PC-3 (cell line): ENCODE measurements around the gene ASPN. TPM values are rescaled to one million over a fixed set of nuclear protein-coding genes. Genes with fewer than 3 reads are reported as not detected.

ENCODE experiments used
- ATAC-seq: fragments of 200-7000 bp; cut with Tn5 transposase; 2 replicates; pipeline ENCODE4 v1.9.1; 2020; ENCODE audit warnings: mild to moderate bottlenecking, moderate library complexity
- BruUV-seq: library from RNA; stranded (reverse); fragments of 400-500 nt; replicated peaks from 2 replicates; lab custom pipeline; 2021; lab: Mats Ljungman, UMichigan
- CTCF ChIA-PET: fragments of 300-600 bp; sonication (Branson Sonifier 250); formaldehyde crosslinking; loops from one replicate; lab custom pipeline; 2022; ENCODE audit warnings: antibody characterized with exemption; lab: Charles Lee
- POLR2A ChIA-PET: fragments of 300-600 bp; sonication (Branson Sonifier 250); formaldehyde crosslinking; loops from one replicate; lab custom pipeline; 2022; ENCODE audit warnings: antibody characterized with exemption; ENCODE audit not compliant: unreplicated experiment; lab: Charles Lee
- DNase-seq: peaks from one replicate; pipeline ENCODE4 v3.0.0-alpha.2; 2015
- H2AFZ ChIP-seq: fragments of 300-600 bp; sonication (generic); 2 replicates; pipeline ENCODE4 v1.6.0; 2016; ENCODE audit warnings: antibody characterized with exemption, low read length
- H3F3A ChIP-seq: fragments of 300-600 bp; sonication (generic); one replicate; pipeline ENCODE4 v1.6.0; 2017; ENCODE audit warnings: antibody characterized with exemption, low read length, control low read depth, mild to moderate bottlenecking; ENCODE audit not compliant: unreplicated experiment
- H3K27ac ChIP-seq: fragments of 300-600 bp; sonication (generic); 2 replicates; pipeline ENCODE4 v1.5.1; 2016; ENCODE audit warnings: mild to moderate bottlenecking, low read length
- H3K27me3 ChIP-seq: fragments of 300-600 bp; sonication (generic); 2 replicates; pipeline ENCODE4 v1.6.1; 2016; ENCODE audit warnings: low read length, mixed read lengths
- H3K36me3 ChIP-seq: fragments of 300-600 bp; sonication (generic); 2 replicates; pipeline ENCODE4 v1.6.1; 2016; ENCODE audit warnings: low read depth, mixed run types, low read length, mixed read lengths
- H3K4me1 ChIP-seq: fragments of 300-600 bp; sonication (generic); 2 replicates; pipeline ENCODE4 v1.5.1; 2016; ENCODE audit warnings: low read length; ENCODE audit not compliant: insufficient read depth
- H3K4me2 ChIP-seq: fragments of 300-600 bp; sonication (generic); 2 replicates; pipeline ENCODE4 v1.6.0; 2016; ENCODE audit warnings: low read length
- H3K4me3 ChIP-seq: fragments of 300-600 bp; sonication (generic); 2 replicates; pipeline ENCODE4 v1.5.1; 2016; ENCODE audit warnings: mild to moderate bottlenecking, low read length, mixed read lengths
- H3K79me2 ChIP-seq: fragments of 300-600 bp; sonication (generic); 2 replicates; pipeline ENCODE4 v1.6.1; 2017; ENCODE audit warnings: low read length, mixed read lengths
- H3K9ac ChIP-seq: fragments of 300-600 bp; sonication (generic); 2 replicates; pipeline ENCODE4 v1.6.0; 2016; ENCODE audit warnings: mild to moderate bottlenecking, low read length
- H3K9me2 ChIP-seq: fragments of 300-600 bp; sonication (generic); replicated peaks from 2 replicates; pipeline ENCODE4 v1.6.1; 2016; ENCODE audit warnings: mixed run types, low read length, mixed read lengths
- H3K9me3 ChIP-seq: fragments of 300-600 bp; sonication (generic); 2 replicates; pipeline ENCODE4 v1.6.1; 2016; ENCODE audit warnings: low read length, mixed read lengths
- H4K20me1 ChIP-seq: fragments of 300-600 bp; sonication (generic); 2 replicates; pipeline ENCODE4 v1.6.1; 2016; ENCODE audit warnings: low read length, mixed read lengths
- CTCF ChIP-seq: fragments of 300-600 bp; sonication (generic); conservative IDR thresholded peaks from 2 replicates; pipeline ENCODE4 v1.5.1; 2017; ENCODE audit warnings: antibody characterized with exemption, low read depth, mild to moderate bottlenecking, low read length
- EZH2 ChIP-seq: fragments of 300-600 bp; sonication (generic); IDR thresholded peaks from one replicate; pipeline ENCODE4 v1.6.1; 2017; ENCODE audit warnings: antibody characterized with exemption, mild to moderate bottlenecking, low read length; ENCODE audit not compliant: unreplicated experiment
- EZH2phosphoT487 ChIP-seq: fragments of 300-600 bp; sonication (generic); IDR thresholded peaks from 2 replicates; pipeline ENCODE4 v1.6.1; 2018; ENCODE audit warnings: mild to moderate bottlenecking, antibody characterized with exemption, low read length, borderline replicate concordance
- intact Hi-C: fragments of 100-400 bp; cut with micrococcal nuclease; formaldehyde crosslinking; loops from 2 replicates; pipeline ENCODE4 v1.9.0; 2023
- total RNA-seq: library from RNA; depleted of rRNA; stranded (reverse); fragments of >200 nt; gene quantifications from 2 replicates; pipeline ENCODE4 v1.2.3, GENCODE V29; 2014

The ASPN gene
- total RNA-seq, 1 experiment from 2014 or later: not detected

GRCh38 chr9:92468206-92468605, 14.1 kb downstream of the ASPN start:
- Histone ChIP-seq H3K4me1 (no peaks in the 10 kb centered on the region), H4K20me1 (no peaks in the 10 kb centered on the region), H3K9me3 (no peaks in the 10 kb centered on the region), H3F3A (no peaks in the 10 kb centered on the region), H3K36me3 (no peaks in the 10 kb centered on the region), H3K27me3 (no peaks in the 10 kb centered on the region), H3K4me2 (no peak overlapping the region), H3K79me2 (no peaks in the 10 kb centered on the region), H3K27ac (no peak overlapping the region), H3K4me3 (no peak overlapping the region), H3K9me2 (no peaks in the 10 kb centered on the region), H3K9ac (no peak overlapping the region), H2AFZ (no peak overlapping the region)
- DNase-seq: no peak
- intact Hi-C loops: no loop called here
- no peak for TF ChIP-seq CTCF
- no peak for TF ChIP-seq EZH2phosphoT487
- TF ChIP-seq EZH2: no peak
- POLR2A ChIA-PET: no interaction called here
- no TSS peak for BruUV-seq
- CTCF ChIA-PET: no interaction called here
- no peak for ATAC-seq

DNA sequence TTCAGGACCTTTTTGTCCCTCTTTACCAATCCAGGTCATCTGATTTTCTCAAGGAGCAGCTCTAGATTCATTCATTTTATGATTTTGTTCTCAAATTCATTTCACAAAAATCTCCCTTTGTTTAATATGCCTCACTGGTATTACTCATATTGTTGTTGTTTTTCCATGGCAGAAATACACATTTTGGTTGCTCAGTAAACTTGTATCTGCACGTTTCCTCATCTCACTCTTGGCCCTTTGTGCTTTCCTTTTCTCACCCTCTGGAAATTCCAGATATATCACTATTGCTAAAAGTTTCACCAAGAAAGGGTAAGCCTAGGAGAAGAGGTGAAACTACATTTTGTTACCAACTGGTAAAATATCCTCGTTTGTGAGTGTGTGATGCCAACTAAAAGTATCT, 14.8 kb downstream of the ASPN start:
- ATAC-seq (no peak), DNase-seq (no peak)
- H3K4me3 ChIP-seq: no peak overlapping the region
- no peak overlapping the region for H2AFZ ChIP-seq
- no peaks in the 10 kb centered on the region for H3K9me3 ChIP-seq
- H3K79me2 ChIP-seq: no peaks in the 10 kb centered on the region
- TF ChIP-seq EZH2: no peak
- no peak for TF ChIP-seq CTCF
- no peak for TF ChIP-seq EZH2phosphoT487
- ChIA-PET CTCF (no interaction called here), POLR2A (no interaction called here)
- H4K20me1 ChIP-seq: no peaks in the 10 kb centered on the region
- H3K36me3 ChIP-seq: no peaks in the 10 kb centered on the region
- intact Hi-C loops: no loop called here
- no TSS peak for BruUV-seq
- H3F3A ChIP-seq: no peaks in the 10 kb centered on the region
- no peaks in the 10 kb centered on the region for H3K4me1 ChIP-seq
- H3K4me2 ChIP-seq: no peak overlapping the region
- no peak overlapping the region for H3K27ac ChIP-seq
- no peaks in the 10 kb centered on the region for H3K27me3 ChIP-seq
- H3K9me2 ChIP-seq: no peaks in the 10 kb centered on the region
- H3K9ac ChIP-seq: no peak overlapping the region

DNA sequence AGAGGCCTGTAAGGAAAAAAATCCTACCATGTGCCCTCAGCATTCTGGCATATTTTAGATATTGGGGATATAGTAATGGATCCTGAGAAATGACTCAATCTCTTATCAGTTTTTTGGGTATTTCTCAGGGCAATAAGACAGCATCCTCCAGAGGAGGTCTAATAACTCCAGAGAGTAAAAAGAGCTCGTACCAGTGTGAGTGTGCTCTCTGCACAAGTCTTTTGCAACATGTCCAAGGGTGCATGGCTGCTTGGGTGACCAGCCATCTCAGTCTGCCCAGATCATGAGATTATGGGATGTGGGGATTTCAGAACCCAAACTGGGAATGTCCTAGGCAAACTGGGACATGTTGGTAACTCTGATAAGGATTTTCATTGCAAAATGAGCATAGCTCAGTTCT, 15.3 kb downstream of the ASPN start:
- H3K27me3 ChIP-seq: no peaks in the 10 kb centered on the region
- no peaks in the 10 kb centered on the region for H3K4me1 ChIP-seq
- TF ChIP-seq EZH2phosphoT487 (no peak), CTCF (no peak), EZH2 (no peak)

More for the DNA sequence above, 15.3 kb downstream of the ASPN start:
- Histone ChIP-seq H4K20me1 (no peaks in the 10 kb centered on the region), H3K27ac (no peak overlapping the region), H3K9me2 (no peaks in the 10 kb centered on the region), H2AFZ (no peak overlapping the region), H3K4me2 (no peak overlapping the region), H3K9me3 (no peaks in the 10 kb centered on the region), H3K4me3 (no peak overlapping the region), H3K9ac (no peak overlapping the region), H3F3A (no peaks in the 10 kb centered on the region), H3K79me2 (no peaks in the 10 kb centered on the region), H3K36me3 (no peaks in the 10 kb centered on the region)
- BruUV-seq: no TSS peak
- CTCF ChIA-PET: no interaction called here
- intact Hi-C loops: no loop called here
- POLR2A ChIA-PET: no interaction called here
- ATAC-seq: no peak
- no peak for DNase-seq
